Putamen (tissue), 1 donor: ENCODE results near the gene CLASRP.
"Not testable (repeated sequence)": the region's sequence is repeated elsewhere in the genome, so short reads cannot be mapped to it uniquely, and the experiment has no call there.

Experiments
- DNase-seq: peaks from one replicate; pipeline ENCODE4 v3.0.0-alpha.2; 2016; ENCODE audit warnings: low spot score

Gene CLASRP

GRCh38 chr19:45103508-45104319, 64.9 kb downstream of the CLASRP start:
- no peak for DNase-seq

- DNase-seq, result no peak
Measured at GRCh38 chr19:45104658-45105349, 66.0 kb downstream of the CLASRP start.

GRCh38 chr19:45106363-45106762, 67.5 kb downstream of the CLASRP start:
- DNase-seq, result not testable (repeated sequence)

GRCh38 chr19:45107621-45108150, 68.8 kb downstream of the CLASRP start:
- DNase-seq, result no peak

- DNase-seq, result no peak
Measured at GRCh38 chr19:45110851-45111266, 72.0 kb downstream of the CLASRP start.

GRCh38 chr19:45112111-45112827, 73.4 kb downstream of the CLASRP start:
- no peak for DNase-seq

- no peak for DNase-seq
Measured at GRCh38 chr19:45113628-45114027, 74.8 kb downstream of the CLASRP start.

GRCh38 chr19:45114116-45114515, 75.3 kb downstream of the CLASRP start:
- no peak for DNase-seq

- no peak for DNase-seq
Measured at GRCh38 chr19:45115809-45116615, 77.2 kb downstream of the CLASRP start.

- no peak for DNase-seq
Measured at GRCh38 chr19:45117167-45117594, 78.3 kb downstream of the CLASRP start.

- no peak for DNase-seq
Measured at GRCh38 chr19:45117671-45118070, 78.8 kb downstream of the CLASRP start.

- no peak for DNase-seq
Measured at GRCh38 chr19:45118106-45118505, 79.3 kb downstream of the CLASRP start.

- not testable (repeated sequence) for DNase-seq
Measured at GRCh38 chr19:45118591-45119355, 79.9 kb downstream of the CLASRP start.

- no peak for DNase-seq
Measured at GRCh38 chr19:45119582-45119981, 80.7 kb downstream of the CLASRP start.
